ENCODE results near the gene SLC16A5. TPM values are rescaled to one million over a fixed set of nuclear protein-coding genes. Genes with fewer than 3 reads are reported as not detected.

Gene SLC16A5
- total and polyA plus RNA-seq, 12 donors = 0.77 to 3.9 (median 1.7) TPM

DNA sequence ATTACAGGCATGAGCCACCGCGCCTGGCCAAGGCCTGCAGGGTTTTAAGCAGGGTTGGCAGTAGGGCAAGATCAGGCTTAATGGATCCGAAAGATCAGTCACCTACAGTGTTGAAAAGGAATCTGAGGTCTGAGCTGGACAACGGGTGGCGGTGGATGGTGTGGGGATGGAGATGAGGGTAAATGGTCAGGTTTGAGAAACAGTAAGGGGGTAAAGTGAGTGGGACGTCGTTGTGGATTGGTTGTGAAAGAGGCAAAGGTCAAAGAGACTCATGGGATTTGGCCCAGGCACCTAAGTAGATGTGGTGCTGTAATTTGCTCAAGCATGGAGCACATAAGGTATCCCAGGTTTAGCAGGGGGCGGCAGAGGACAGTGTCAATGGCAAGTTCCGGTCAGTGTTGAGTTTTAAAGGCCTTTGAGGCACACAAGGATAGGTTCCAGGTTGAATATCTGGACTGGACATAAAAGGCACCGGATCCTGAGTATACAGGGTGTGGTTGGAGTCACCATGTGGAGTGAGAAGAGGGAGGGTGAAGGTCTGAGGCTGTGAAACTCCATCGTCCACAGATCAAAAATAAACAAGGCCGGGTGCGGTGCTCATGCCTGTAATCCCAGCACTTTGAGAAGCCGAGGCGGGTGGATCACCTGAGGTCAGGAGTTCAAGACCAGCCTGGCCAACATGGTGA is 1.1 kb upstream of the SLC16A5 start:
- DNase-seq = no peak
- no peaks in the 10 kb centered on the region for H3K27me3 ChIP-seq
- TF ChIP-seq, protein P1, sequence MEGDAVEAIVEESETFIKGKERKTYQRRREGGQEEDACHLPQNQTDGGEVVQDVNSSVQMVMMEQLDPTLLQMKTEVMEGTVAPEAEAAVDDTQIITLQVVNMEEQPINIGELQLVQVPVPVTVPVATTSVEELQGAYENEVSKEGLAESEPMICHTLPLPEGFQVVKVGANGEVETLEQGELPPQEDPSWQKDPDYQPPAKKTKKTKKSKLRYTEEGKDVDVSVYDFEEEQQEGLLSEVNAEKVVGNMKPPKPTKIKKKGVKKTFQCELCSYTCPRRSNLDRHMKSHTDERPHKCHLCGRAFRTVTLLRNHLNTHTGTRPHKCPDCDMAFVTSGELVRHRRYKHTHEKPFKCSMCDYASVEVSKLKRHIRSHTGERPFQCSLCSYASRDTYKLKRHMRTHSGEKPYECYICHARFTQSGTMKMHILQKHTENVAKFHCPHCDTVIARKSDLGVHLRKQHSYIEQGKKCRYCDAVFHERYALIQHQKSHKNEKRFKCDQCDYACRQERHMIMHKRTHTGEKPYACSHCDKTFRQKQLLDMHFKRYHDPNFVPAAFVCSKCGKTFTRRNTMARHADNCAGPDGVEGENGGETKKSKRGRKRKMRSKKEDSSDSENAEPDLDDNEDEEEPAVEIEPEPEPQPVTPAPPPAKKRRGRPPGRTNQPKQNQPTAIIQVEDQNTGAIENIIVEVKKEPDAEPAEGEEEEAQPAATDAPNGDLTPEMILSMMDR (IDR thresholded peaks at IDR 0.05) = no peak
- TF ChIP-seq POLR2A (IDR thresholded peaks at IDR 0.05) = no peak
- H3K9me3 ChIP-seq (replicated peaks in 1 of 3) = no peaks in the 10 kb centered on the region
- H3K4me3 ChIP-seq = no peak overlapping the region
- intact Hi-C loops (cut with DNase I) = no loop called here
- H3K4me1 ChIP-seq (replicated peaks in 1 of 2) = peaks cover 0 to 19% of the 10 kb centered on the region in 2 donors
- H3K36me3 ChIP-seq (replicated peaks in 1 of 2) = no peaks in the 10 kb centered on the region
- 78 to 83% (median 80%) methylated on average over 14 to 15 of the region's 15 CpGs for WGBS, 4 donors
- H3K27ac ChIP-seq = peak overlapping the region in 1 of 5 donors; percentile 77

GRCh38 chr17:75087182-75087557 is 584 bp upstream of the SLC16A5 start:
- intact Hi-C loops (cut with DNase I) = no loop called here
- peak overlapping the region in 3 of 5 donors; percentile 26 to 77 (median 72) for H3K27ac ChIP-seq
- no peaks in the 10 kb centered on the region for H3K27me3 ChIP-seq
- H3K4me1 ChIP-seq (replicated peaks in 1 of 2) = peaks cover 0 to 19% of the 10 kb centered on the region in 2 donors
- 75 to 81% (median 79%) methylated on average over 12 of the region's 12 CpGs for WGBS, 4 donors
- no peak for TF ChIP-seq POLR2A (IDR thresholded peaks at IDR 0.05)
- TF ChIP-seq, protein P1 (IDR thresholded peaks at IDR 0.05) = no peak
- no peaks in the 10 kb centered on the region for H3K36me3 ChIP-seq (replicated peaks in 1 of 2)
- DNase-seq = no peak
- no peaks in the 10 kb centered on the region for H3K9me3 ChIP-seq (replicated peaks in 1 of 3)
- H3K4me3 ChIP-seq = peak overlapping the region in 1 of 4 donors; percentile 38

DNA sequence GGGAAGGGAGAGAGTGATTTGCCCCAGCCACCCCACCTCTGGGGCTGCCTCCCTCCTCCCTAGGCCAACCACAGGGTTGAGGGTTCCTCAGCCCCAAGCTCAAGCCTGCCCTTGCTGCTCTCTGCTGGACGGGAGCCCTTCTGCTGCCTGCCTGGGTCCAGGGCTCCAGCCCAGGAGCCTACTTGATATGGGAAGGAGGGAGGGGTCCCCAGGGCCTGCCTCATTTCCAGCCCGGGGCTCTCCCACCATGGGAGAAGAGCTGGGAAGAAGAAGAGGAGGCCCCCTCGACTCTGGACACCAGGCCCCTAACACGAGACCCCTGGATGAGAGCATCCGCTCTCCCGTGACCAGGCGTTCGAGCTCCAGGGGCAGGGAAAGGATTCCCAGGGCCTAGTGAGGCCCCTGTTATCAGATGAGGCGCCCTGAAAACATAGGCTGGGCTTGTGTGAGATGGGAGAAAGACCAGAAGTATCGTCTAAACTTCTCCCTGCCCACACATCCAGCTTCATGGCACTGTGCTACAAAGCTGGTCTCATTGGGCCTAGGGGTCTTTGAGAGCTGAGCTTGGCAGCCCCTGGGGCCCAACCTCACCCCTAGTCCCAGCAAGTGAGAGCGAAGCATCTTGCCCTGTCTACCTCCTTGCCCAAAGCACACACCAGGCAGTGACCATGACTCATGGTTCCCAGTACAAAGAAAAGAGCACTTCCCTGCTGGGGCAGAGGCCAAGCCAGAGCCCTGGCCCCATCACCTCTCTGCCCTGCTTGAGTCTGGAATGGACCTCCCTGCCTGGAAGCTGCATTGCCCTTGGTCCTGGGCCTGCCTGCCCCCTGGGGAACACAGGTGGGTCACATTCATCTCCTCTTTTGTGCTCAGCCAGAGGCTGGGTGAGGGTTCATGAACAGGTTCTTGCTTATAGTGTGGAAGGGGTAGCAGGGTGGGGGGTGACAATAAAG is 987 bp downstream of the SLC16A5 start:
- Histone ChIP-seq H3K27ac (peak overlapping the region in 3 of 5 donors; percentile 25 to 77 (median 72)), H3K4me1 (replicated peaks in 1 of 2) (peaks cover 0 to 19% of the 10 kb centered on the region in 2 donors), H3K36me3 (replicated peaks in 1 of 2) (no peaks in the 10 kb centered on the region), H3K9me3 (replicated peaks in 1 of 3) (no peaks in the 10 kb centered on the region), H3K4me3 (peak overlapping the region in 1 of 4 donors; percentile 38), H3K27me3 (no peaks in the 10 kb centered on the region)
- intact Hi-C loops (cut with DNase I) = no loop called here
- no peak for DNase-seq
- 80 to 97% (median 89%) methylated on average over 4 to 11 of the region's 11 CpGs for WGBS, 4 donors
- no peak for TF ChIP-seq POLR2A (IDR thresholded peaks at IDR 0.05)
- TF ChIP-seq, protein P1 (IDR thresholded peaks at IDR 0.05) = no peak
